Stimulated activated CD4-positive, alpha-beta T cell treated with anti-CD3 and anti-CD28 coated beads, Interleukin-15, amount 100 ng/mL, for 48 hours (primary cell): ENCODE measurements around the gene CDH24.

Experiments used
- DNase-seq, 2 donors: peaks; one replicate each; pipeline ENCODE4 v3.0.0-alpha.2; 2020; ENCODE audit warnings: low read depth in 2 of 2

The CDH24 gene

DNA sequence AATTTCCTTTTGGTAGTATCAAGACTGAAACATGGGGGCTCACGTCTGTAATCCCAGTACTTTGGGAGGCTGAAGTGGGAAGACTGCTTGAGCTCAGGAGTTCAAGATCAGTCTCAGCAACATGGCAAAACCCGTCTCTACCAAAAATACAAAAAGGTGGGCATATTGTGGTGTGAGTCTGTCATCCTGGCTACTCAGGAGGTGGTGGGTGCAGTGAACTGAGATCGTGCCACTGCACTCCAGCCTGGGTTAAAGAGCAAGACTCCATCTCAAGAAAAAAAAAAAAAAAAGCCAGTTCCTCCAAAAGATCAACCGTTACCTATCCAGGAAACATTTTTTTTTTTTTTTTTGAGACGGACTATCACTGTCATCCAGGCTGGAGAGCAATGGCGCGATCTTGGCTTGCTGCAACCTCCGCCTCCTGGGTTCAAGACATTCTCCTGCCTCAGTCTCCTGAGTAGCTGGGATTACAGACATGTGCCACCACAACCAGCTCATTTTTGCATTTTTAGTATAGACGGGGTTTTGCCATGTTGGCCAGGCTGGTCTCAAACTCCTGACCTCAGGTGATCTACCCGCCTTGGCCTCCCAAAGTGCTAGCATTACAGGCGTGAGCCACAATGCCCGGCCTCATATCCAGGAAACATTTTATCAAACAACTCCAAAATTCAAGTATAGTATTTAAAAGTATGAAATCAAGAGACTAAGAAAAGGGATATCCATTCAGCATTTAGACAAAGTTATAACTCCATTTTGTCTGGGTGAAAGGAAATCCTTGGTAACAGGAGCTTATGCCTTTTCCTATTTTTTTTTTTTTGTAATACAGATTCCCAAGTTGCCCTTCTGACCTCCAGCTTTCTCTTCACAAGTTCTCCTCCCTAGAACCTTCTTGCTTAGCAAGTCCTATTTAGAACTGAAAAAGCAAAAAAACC, 34.2 kb upstream of the CDH24 start:
- DNase-seq = no peak

DNA sequence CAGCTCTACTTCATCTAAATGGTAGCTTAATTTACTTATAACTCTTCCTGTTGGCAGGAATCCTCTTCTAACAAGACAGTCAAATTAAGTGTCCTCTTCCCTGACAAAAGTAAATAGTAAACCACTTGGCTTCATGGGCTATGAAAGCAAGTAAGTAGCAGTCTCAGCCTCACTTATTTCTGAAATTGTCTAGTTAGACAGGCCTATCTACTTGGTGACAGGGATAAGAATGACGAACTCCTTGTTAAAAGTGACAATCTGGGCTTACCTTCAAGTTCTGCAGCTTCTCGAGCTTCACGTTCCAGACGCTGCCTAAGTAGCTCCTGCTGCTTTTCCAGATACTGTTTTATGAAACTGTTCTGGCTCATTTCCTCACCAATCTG, 32.9 kb upstream of the CDH24 start:
- DNase-seq = no peak

DNA sequence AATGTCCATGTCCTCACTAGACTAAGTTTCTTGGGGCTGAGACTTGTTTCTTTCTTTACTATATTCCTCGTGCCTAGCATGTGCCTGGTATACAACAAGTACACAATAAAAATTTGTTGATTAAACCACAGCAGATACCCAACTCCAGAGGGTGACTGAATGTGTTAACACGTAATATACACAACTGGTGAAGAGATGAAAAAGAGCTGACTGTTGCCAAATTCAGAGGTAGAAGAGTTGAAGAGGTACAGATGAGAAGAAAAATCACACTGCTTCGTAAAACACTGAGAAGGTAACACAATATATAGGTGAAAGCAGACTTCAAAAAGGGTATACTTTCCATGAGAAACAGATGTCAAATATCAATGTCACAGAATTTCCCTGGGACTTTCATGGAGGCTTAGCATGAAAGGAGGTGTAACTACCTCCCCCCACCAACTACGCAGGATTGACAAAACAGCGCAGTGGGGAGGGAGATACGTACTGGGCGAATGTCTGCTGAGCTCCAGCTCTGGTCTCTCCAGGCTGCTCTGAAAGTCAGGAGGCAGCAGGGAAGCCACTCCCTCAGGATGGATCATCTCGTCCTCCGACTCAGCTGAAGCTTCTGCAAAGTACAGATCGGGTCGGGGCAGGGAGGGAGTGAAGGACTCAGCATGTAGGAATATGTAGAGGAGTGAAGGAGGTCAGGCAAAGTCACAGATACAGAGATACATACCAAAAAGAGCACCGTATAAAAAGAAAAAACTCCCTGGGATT, 32.4 kb upstream of the CDH24 start:
- no peak for DNase-seq

DNA sequence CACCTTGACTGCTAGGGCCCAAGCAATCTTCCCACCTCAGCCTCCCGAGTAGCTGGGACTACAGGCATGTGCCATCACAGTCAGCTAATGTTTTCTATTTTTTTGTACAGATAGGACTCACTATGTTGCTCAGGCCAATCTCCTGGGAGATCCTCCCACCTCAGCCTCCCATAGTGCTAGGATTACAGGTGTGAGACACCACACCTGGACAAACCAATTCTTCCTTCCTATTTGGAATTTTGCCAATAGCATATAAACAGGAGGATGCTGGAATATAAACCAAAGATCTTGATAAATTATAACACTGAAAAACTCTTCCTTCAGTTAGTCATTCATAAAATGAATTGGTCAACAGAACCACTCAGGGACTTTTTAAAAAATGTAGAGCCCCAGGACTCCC, 29.2 kb upstream of the CDH24 start:
- DNase-seq = no peak

DNA sequence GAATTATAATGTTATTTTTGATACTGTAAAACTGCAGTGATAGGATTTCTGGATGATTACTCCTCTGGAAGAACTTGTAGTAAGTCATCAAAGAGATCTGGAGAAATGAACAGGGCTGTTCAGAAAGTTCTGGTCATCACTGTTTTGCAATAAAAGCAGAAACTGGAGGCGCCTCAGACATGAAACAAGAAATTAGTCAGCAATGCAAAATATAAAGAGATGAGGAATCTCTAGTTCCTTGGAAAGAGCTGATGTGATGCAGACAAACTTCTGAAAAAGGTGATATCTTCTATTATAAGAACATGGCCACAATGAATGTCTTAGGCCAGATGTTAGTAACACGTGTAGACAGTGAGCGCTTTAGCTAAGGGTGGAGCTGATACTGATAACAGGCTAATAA, 28.1 kb upstream of the CDH24 start:
- no peak for DNase-seq

DNA sequence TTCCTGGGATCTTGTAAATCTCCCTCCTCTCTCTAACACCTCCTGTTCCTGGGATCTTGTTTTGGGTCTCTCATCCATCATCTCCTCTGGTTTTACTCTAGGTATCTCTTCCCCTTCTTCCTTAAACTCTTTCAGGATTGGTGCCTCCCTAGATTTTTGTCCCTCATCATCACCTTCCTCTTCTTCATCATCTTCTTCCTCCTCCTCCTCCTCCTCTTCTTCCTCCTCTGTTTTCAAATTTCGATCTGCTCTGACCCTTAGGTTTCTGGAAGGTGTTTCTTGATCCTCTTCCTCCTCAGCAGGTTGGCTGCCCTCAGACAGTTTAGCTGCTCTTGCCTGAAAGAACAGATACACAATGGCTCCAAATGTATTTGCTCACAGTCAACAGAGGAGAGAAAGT, 23.2 kb upstream of the CDH24 start:
- DNase-seq = no peak

DNA sequence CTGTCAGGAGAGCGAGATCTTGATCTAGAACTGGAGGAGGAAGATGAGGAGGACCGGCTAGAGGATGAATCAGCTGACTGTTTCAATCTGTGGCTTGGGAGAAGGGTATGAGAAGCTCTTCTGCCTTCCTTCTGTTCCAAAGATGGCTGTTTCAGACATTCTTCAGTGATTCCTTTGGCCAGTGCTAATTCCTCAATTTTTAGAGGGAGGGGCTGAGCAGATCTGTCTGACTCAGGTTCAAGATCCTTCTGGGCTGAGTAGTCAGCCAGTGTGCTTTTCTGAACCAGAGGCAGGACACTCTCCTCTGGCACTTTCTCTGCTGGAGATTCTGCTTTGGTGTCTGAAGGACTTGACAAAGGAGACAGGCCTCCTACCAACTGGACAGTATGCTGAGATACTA, 22.4 kb upstream of the CDH24 start:
- DNase-seq = no peak

DNA sequence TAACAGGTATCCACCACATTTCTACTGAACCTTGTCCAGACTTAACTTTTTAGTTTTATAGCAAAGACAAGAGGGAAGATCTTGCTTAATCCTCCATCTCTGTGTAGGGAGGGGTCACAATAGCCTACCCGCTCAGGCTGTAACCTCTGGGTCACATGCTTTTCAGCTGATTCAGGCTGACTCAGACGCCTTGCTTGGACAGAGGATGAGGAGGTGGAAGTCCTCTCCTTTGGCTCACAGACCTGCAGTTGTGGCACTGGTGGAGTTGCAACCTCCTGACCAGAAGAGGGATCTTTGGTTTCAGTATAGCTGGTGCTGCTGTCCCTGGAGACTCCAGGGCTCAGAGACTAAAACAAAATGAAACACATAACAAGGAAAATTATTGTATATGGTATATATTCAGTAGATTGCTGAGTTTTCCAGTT, 21.4 kb upstream of the CDH24 start:
- DNase-seq = no peak

DNA sequence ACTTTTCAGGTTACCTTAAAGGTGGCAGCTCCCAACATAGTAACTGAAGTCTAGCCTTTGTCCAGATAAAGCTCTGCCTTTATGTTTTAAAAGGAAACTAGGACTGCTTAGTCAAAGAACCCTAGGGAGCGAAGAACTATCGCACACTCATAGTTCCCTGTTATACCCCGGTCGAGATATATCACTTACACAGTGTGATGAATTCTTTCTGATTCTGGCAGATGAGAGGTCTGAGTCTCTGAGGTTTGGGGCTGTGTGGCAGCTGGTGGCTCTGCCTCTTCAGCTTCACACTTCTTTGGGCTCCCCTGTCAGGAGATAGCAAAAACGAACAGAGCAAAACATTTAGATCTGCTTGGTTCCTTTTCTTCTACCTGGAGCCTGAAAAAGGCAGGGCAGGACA, 20.6 kb upstream of the CDH24 start:
- no peak for DNase-seq

DNA sequence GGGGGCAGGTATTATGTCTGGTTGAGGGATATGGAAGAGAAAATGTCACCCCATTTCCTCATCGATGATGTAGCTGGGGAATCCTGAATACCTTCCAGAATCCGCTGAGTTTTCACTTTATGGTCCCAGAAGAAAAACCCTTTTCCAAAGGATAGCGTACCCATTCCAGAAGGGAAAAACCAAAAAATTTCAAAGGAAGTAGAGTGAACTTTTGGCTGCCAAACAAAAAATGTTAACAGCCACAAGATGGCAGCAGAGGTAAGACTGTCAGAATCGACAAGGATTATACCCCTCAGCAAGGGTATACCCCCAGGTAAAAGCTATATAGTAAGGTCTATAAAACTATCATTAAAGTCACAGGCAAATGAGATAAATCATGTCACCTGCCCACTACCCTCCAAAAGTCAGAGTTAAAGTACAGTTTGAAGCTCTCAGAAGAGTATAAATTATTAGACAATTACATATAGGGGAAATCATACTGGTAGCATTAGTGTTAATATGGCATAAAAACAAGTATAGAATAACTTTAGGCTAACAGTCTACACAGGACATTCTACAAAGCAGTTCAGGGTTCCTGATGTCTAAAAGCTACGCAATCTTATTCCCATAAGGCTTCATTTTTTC, 19.6 kb upstream of the CDH24 start:
- DNase-seq = no peak

DNA sequence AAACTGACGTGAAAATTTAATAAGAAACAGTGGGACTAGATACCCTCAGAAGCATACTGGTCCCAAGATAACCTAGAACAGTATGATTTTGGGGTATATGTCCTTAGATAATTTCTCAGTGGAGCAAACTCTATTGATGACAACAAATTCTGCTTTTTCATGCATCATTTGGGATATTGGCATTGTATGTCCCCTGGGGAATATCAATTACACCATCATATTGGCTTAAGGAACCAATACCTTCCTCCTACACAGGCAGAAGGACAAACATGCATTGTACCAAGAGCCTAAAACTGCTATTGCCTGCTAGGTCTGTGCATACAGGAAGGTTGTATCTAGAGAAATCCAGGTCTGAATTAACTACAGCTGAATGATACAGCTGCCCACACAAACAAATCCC, 17.6 kb upstream of the CDH24 start:
- DNase-seq = no peak

DNA sequence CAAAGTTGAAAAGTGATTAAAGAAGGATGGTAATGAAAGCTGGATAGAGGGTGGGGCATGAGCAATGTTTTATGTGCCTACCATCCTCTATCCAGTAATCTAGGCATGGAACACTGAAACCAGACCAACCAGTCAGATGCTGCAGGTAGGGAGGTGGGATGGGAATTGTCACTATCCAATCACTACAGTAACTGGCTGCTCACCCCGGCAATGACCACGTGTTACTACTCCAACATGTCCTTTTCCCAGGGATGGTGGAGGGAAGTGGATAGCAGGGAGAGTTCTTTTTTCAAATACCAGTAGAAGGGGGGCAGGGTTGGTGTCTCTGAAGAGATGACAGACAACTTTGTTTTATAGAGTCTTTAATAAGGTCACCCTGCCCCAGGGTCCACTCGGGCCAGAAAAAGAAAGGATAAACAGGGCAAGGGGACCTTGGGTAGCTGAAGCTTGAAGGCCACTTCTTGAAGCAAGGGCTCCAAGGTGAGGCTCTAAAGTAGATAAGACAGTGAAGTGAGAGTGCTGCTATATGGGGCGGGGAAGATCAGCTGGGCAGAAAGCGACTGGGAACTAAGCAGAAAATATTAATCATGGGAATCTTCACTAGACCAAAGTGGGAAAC, 14.7 kb upstream of the CDH24 start:
- DNase-seq = no peak

DNA sequence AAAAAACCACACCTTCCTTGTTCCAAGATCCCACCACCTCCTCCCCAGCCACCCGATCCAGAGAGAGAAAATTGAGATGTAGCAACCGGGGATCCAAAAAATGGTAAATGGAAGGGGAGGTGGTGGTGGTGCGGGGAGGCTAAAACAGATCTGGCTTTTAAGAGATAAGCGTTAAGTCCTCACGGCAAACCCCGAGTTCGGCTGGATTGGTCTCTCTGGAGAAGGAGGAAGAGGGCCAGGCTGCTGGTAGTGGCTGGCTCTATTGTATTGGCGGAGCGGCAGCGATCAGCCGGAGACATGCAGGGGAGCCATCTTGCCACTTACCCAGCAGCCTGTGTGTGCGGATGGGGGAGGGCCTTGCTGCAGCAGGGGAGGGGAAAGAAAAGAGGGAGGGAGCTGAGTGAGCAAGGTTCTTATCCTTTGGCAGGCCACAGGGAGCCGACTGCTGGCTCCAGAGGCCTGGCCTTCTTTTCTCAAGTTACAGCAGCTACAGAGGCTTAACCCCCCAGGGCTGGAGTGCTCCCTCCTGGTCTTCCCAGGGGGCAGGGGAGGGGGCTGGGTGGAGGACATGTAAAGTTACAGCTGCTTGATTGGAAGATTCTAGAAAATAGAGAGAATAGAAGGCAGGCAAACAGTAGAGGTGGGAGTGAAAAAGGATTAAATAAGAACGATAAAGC, 14.1 kb upstream of the CDH24 start:
- peak; percentile 73 to 76 for DNase-seq

DNA sequence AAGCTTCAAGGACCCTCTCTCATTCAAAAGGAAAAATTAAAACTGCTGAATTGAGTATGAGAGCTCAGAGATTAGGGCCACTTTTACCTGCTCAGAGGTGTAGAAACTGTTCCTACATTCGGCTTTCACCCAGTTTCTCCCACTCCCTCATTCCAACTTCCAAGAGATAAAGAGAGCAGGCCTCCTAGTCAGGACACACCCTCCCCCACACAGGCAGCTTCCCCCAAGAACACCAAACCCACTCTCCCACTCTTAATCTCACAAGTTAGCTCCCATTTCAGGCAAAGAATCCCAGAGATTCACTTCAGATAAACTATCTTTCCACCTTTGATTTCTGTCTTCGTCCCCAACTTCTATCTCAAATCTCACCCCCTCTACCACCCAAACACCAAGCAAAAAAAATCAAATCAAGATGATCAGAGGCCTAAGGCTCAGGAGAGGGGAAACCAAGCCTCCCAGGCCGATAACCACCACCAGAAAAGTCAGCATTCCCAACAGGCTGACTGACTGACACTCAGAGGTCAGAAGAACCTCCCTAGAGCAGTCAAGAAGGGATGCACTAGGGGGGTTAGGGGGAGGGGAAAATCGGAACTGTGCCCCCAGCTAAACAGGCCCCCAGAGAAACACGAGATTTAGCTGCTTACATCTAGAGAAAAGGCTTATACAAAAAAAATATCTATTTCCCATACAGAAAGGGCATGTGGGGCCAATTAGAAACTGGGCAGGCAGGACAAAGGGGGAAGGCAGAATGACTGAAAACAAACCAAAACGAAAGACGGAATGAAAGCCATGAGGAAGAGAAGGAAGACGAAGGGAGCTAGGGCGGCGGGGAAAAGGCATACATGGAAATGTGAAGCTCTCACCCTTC, 13.2 kb upstream of the CDH24 start:
- DNase-seq = no peak

DNA sequence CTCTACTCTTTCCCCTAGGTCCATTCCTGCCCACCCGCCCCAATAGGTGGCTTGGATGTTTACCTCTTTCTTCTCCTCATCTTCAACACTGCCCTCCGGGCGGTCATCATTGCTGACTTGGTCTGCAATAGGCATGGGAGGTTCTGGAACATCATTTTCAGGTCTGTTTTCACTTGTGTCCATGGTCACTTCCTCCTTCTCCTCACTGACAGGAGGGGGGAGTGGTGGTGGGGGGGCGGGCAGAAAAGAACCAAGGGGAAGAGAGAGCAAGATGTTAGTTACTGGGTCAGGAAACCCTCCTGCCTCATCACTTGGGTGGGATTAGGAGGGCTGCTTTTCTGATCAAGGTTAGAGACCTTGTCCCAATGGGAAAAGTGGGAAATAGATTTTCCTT, 12.1 kb upstream of the CDH24 start:
- no peak for DNase-seq

DNA sequence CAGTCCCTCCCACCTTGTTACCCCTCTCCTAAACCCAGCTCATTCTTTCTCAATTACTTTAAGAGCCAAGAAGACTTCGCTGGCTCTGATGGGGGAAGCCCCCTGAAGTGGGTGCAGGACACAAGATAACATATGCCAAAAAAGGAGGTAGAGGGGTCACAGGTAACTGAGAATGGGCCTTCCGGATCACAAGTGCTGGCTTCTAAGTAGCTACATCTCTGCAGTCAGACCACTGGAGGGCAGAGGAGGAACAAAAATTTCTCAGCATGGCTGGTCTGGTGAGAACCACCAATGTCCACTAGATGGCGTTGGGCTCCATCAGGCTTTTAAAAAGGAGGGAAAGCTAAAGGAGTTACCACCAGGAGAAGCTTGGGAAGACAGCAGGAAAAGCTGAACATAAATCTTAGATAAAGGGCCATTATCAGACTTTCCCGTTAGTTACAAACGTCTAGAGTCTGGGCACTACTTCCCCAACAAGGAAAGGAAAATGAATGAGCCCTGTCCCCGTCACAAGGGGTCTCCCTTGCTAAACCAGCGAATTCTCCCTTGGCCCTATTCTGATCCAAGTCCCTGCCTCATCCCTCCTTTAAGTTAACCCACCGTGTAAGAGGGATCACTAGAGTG, 11.6 kb upstream of the CDH24 start:
- DNase-seq = peak; percentile 46 to 67

DNA sequence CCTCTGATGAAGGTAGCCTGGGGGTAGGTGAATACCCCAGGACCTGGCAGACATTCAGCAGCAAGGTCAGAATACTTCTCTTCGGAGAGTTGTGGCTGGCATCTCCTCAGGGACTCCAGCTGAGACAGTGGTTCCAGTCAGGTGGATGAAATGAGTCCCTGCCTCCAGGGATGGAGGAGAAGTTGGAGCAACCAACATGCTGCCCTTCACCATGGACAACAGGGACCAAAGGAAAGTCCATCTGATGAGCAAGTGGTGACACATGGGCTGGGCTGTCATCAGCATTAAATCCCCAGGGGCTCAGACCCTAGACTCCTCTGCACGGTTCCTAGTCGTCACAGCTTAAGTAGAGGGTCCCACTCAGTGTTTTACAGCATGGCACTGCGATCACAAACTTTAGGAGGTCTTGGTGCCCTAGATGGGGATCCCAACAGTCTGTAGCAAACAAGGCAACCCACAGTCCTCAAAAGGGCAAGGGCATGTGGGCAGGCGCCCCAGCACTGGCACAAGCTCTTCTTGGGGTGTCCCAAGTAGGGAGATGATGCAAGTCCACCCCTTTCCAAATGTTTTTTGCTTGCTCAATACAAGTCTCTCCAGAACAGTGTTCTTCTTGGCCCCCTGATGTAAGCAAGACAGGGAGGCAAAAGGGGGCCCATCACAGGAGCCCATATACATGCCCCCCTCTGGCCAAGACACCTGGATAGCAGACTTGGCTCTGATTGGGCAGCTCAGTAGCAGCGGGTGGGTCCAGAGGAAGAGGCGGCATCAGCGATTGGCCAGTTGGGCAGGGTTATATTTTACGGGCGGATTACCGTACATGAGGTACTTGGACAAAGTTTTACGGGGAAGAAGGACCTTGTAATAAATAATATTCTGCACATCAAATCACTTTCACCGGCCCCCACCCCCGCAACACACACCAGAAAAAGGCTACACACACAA, 10.8 kb upstream of the CDH24 start:
- DNase-seq = no peak

DNA sequence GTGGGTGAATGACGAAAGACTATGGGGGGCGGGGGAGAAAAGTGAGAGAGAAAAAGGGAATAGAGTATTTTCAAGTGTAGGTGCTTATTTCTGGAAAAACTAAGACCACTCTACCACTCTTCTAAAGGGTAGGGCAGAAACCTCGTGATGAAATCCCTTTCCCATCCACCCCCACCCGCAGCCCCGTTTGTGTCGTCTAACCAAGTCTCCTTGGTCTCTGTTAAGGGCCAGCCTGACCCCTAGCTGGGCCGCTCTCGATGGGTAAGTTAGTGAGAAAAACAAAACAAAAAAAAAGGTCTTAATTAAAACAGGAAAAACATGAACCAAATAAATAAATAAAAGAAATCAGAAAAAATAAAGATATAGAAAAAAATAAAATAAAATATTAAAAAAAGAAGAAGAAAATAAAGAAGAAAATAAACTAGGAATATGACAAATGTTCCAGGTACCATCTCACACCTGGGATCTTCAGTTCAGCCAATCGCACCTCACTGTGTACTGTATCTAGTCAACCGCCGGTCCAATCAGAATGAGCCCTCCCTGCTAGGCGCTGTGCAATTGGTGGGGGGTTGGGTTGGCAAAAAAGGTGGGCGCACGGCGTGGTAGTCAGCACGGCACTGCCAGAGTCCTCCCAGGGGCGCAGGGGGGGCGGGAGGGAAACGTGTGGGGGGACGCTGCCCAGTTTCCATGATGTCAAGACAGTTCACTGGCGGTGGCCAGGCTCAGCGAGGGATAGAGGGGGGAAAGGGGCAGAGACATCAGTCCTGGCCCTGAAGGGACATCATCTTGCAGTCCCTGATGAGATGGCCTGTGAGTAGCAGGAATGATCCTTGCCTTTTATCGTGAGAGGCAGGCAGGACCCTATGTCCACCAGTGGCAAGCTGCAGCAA, 9.8 kb upstream of the CDH24 start:
- DNase-seq = no peak
